Ovary (tissue), 3 donors: Measurements from ENCODE around the gene SCAPER.

Experiments
- CTCF ChIP-seq, 3 donors: fragments of 450-650 bp in 2 of 3; fragments of 200-600 bp in 1 of 3; IDR thresholded peaks; one replicate each; pipeline versions ENCODE4 v1.5.1 to v1.8.0; 2016 to 2022; ENCODE audit warnings: antibody characterized with exemption in 3 of 3, mild to moderate bottlenecking in 1 of 3
- EP300 ChIP-seq: sonication (generic); formaldehyde crosslinking; IDR thresholded peaks from one replicate; pipeline ENCODE4 v1.6.1; 2017; ENCODE audit warnings: antibody characterized with exemption
- POLR2A ChIP-seq: fragments of 450-650 bp; IDR thresholded peaks from one replicate; pipeline ENCODE4 v1.6.1; 2017; ENCODE audit warnings: antibody characterized with exemption, mild to moderate bottlenecking, moderate library complexity
- donor health status: DM: no; HTN: no; CAD: no.

GRCh38 chr15:76843269-76843668 is 61.9 kb downstream of the SCAPER start:
- TF ChIP-seq CTCF (IDR thresholded peaks at IDR 0.05) (no peak), POLR2A (no peak), EP300 (no peak)
